Peyer's patch (tissue), 4 donors: ENCODE data around the gene DDC.

Source experiments
- POLR2A ChIP-seq, 2 donors: fragments of 450-650 bp; IDR thresholded peaks; one replicate each; pipeline ENCODE4 v1.5.1; 2017; ENCODE audit warnings: antibody characterized with exemption in 2 of 2, mild to moderate bottlenecking in 2 of 2, moderate library complexity in 2 of 2
- TF ChIP-seq, protein P1 (sequence below), 6 experiments: fragments of 450-650 bp in 4 of 6; fragments of 200-600 bp in 2 of 6; sonication (generic) in 1 of 6; IDR thresholded peaks; one replicate each; pipeline ENCODE4 v1.5.1; 2017 to 2019; ENCODE audit warnings: antibody characterized with exemption in 6 of 6, mild to moderate bottlenecking in 3 of 6, moderate library complexity in 1 of 6

DNA sequence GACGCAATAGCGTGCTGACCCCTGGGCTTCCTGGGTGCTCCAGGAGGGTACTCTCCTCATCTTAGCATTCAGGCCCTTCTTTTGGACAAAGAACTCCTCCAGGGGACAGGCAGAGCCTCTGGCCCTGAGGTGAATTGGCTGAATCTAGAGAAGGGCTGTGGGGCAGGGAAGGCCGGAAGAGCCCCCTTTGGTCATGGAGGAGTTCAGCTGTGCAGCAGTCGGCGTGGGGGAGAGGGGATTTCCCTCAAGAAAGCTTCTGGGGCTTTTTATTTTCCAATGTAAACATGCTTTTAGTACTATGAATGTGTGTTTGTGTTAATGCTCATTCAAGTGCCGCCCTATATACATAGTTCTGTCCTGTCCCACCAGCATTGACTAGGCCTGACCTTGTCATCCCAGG lies 153.9 kb downstream of the DDC start:
- TF ChIP-seq POLR2A (IDR thresholded peaks at IDR 0.05) = no peak
- TF ChIP-seq, protein P1, sequence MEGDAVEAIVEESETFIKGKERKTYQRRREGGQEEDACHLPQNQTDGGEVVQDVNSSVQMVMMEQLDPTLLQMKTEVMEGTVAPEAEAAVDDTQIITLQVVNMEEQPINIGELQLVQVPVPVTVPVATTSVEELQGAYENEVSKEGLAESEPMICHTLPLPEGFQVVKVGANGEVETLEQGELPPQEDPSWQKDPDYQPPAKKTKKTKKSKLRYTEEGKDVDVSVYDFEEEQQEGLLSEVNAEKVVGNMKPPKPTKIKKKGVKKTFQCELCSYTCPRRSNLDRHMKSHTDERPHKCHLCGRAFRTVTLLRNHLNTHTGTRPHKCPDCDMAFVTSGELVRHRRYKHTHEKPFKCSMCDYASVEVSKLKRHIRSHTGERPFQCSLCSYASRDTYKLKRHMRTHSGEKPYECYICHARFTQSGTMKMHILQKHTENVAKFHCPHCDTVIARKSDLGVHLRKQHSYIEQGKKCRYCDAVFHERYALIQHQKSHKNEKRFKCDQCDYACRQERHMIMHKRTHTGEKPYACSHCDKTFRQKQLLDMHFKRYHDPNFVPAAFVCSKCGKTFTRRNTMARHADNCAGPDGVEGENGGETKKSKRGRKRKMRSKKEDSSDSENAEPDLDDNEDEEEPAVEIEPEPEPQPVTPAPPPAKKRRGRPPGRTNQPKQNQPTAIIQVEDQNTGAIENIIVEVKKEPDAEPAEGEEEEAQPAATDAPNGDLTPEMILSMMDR (IDR thresholded peaks at IDR 0.05) = no peak
